K562 (cell line): ENCODE measurements around the gene NKAIN4. TPM values are rescaled to one million over a fixed set of nuclear protein-coding genes. Genes with fewer than 3 reads are reported as not detected.

Source experiments
- C11orf30 ChIP-seq: fragments of 450-650 bp; IDR thresholded peaks from 2 replicates; pipeline ENCODE4 v1.6.1; 2016; ENCODE audit warnings: low read depth, mild to moderate bottlenecking
- CBFA2T3 ChIP-seq: fragments of 450-650 bp; IDR thresholded peaks from 2 replicates; pipeline ENCODE4 v1.6.1; 2017
- ELF2 ChIP-seq: fragments of 250-450 bp; sonication (Bioruptor Pico); IDR thresholded peaks from 2 replicates; pipeline ENCODE4 v1.5.0; 2021; ENCODE audit warnings: mild to moderate bottlenecking
- GATAD2A ChIP-seq: fragments of 450-650 bp; IDR thresholded peaks from 2 replicates; pipeline ENCODE4 v1.6.1; 2017
- ILF3 ChIP-seq: fragments of 450-650 bp; IDR thresholded peaks from 2 replicates; pipeline ENCODE4 v1.6.1; 2018; ENCODE audit warnings: antibody characterized with exemption, mild to moderate bottlenecking, moderate library complexity, borderline replicate concordance
- JUND ChIP-seq, 2 experiments: IDR thresholded peaks; 2 replicates in 1 of 2; 3 replicates in 1 of 2; pipeline ENCODE4 v1.6.1; 2011; ENCODE audit warnings: borderline replicate concordance in 2 of 2, low read depth in 2 of 2, low read length in 2 of 2, improper control_type of control experiment in 1 of 2, missing biosample characterization in 1 of 2, missing genetic modification characterization in 1 of 2, missing genetic modification reagents in 1 of 2
- KDM4B ChIP-seq, 2 experiments: fragments of 450-650 bp in 1 of 2; sonication (generic) in 1 of 2; IDR thresholded peaks; 2 replicates each; pipeline ENCODE4 v1.6.1; 2016 to 2017; ENCODE audit warnings: borderline replicate concordance in 2 of 2, antibody characterized with exemption in 1 of 2, low read depth in 1 of 2, mild to moderate bottlenecking in 1 of 2
- LARP7 ChIP-seq: fragments of 450-650 bp; IDR thresholded peaks from 2 replicates; pipeline ENCODE4 v1.6.1; 2016
- NR2C1 ChIP-seq, 2 experiments: fragments of 450-650 bp; IDR thresholded peaks; 2 replicates each; pipeline ENCODE4 v1.6.1; 2017; ENCODE audit warnings: mild to moderate bottlenecking in 2 of 2, antibody characterized with exemption in 1 of 2, inconsistent platforms in 1 of 2, missing compliant biosample characterization in 1 of 2, missing genetic modification characterization in 1 of 2
- PYGO2 ChIP-seq: fragments of 450-650 bp; IDR thresholded peaks from 2 replicates; pipeline ENCODE4 v1.6.1; 2016; ENCODE audit warnings: mild to moderate bottlenecking, missing genetic modification characterization, moderate library complexity, missing compliant biosample characterization
- RAD21 ChIP-seq, 2 experiments: fragments of 250-450 bp in 1 of 2; fragments of 450-650 bp in 1 of 2; sonication (Bioruptor Pico) in 1 of 2; formaldehyde crosslinking in 1 of 2; IDR thresholded peaks in 1 of 2; conservative IDR thresholded peaks in 1 of 2; 2 replicates each; pipeline versions ENCODE4 v1.4.0 to v1.8.0; 2020 to 2022; ENCODE audit warnings: mild to moderate bottlenecking in 2 of 2, moderate library complexity in 1 of 2
- RAD51 ChIP-seq: fragments of 450-650 bp; IDR thresholded peaks from 2 replicates; pipeline ENCODE4 v1.7.1; 2016; ENCODE audit warnings: low read depth, mild to moderate bottlenecking, borderline replicate concordance
- RBM25 ChIP-seq: fragments of 200-400 bp; formaldehyde crosslinking; IDR thresholded peaks from 2 replicates; pipeline ENCODE4 v1.6.1; 2018; ENCODE audit warnings: low read length, low read depth, moderate library complexity; ENCODE audit not compliant: severe bottlenecking
- SIRT6 ChIP-seq: IDR thresholded peaks from one replicate; pipeline ENCODE4 v1.6.1; 2012; ENCODE audit warnings: low read depth, mild to moderate bottlenecking, control low read depth, inconsistent platforms, low read length, moderate library complexity
- SLC30A9 ChIP-seq: fragments of 250-450 bp; sonication (Bioruptor Pico); IDR thresholded peaks from 2 replicates; pipeline ENCODE4 v1.8.0; 2022; ENCODE audit warnings: mild to moderate bottlenecking, moderate library complexity
- U2AF2 ChIP-seq: fragments of 200-400 bp; formaldehyde crosslinking; optimal IDR thresholded peaks from 2 replicates; pipeline ENCODE3; 2017; ENCODE audit warnings: low read depth, mild to moderate bottlenecking, low read length
- ZNF253 ChIP-seq: fragments of 250-450 bp; sonication (Bioruptor Pico); conservative IDR thresholded peaks from 2 replicates; pipeline ENCODE4 v1.6.1; 2021; ENCODE audit warnings: mild to moderate bottlenecking
- ZSCAN29 ChIP-seq: fragments of 450-650 bp; IDR thresholded peaks from 2 replicates; pipeline ENCODE4 v1.6.1; 2017
- ZSCAN32 ChIP-seq: fragments of 450-650 bp; formaldehyde crosslinking; IDR thresholded peaks from 2 replicates; pipeline ENCODE4 v1.4.0; 2020; ENCODE audit warnings: mild to moderate bottlenecking, moderate library complexity
- polyA plus RNA-seq, 8 experiments: library from polyadenylated mRNA; depleted of rRNA in 4 of 8; stranded (reverse) in 5 of 8; unstranded in 3 of 8; fragments of >200 nt; fragmentation: Nextera tagmentation in 2 of 8; fragmentation: Illumina TruSeq in 1 of 8; extraction: Ambion mirVana in 2 of 8; extraction: Trizol in 1 of 8; gene quantifications; 2 replicates each; pipeline versions ENCODE4 v1.2.1 to v1.2.3, GENCODE V29; 2011 to 2014; ENCODE audit warnings: inconsistent platforms in 1 of 8, missing spikeins in 1 of 8
- total RNA-seq, 7 experiments: library from RNA; depleted of rRNA in 6 of 7; stranded (reverse); fragments of >200 nt in 6 of 7; fragmentation: Illumina TruSeq in 2 of 7; extraction: Trizol in 2 of 7; gene quantifications; 2 replicates each; pipeline versions ENCODE4 v1.2.1 to v1.2.3, GENCODE V29; 2011 to 2021; ENCODE audit warnings: low replicate concordance in 1 of 7
- TF ChIP-seq, protein P1 (sequence below): fragments of 250-450 bp; sonication (Bioruptor Pico); IDR thresholded peaks from 2 replicates; pipeline ENCODE4 v1.5.0; 2020; ENCODE audit warnings: mild to moderate bottlenecking
- TF ChIP-seq, protein P2 (sequence below): fragments of 450-650 bp; IDR thresholded peaks from 2 replicates; pipeline ENCODE4 v1.7.0; 2016; ENCODE audit warnings: borderline replicate concordance
- TF ChIP-seq, protein P3 (sequence below): fragments of 450-650 bp; conservative IDR thresholded peaks from 2 replicates; pipeline ENCODE4 v1.6.1; 2016; ENCODE audit warnings: missing genetic modification characterization, low read depth, mild to moderate bottlenecking, missing compliant biosample characterization, moderate library complexity
- TF ChIP-seq, protein P4 (sequence below), 2 experiments: fragments of 450-650 bp; conservative IDR thresholded peaks; 2 replicates each; pipeline ENCODE4 v1.6.1; 2017; ENCODE audit warnings: mild to moderate bottlenecking in 2 of 2, moderate library complexity in 2 of 2

The NKAIN4 gene
- total and polyA plus RNA-seq, 9 of the 15 experiments (the other 6 are each of a cell fraction or from before 2014, with no cell fraction given) = not detected

DNA sequence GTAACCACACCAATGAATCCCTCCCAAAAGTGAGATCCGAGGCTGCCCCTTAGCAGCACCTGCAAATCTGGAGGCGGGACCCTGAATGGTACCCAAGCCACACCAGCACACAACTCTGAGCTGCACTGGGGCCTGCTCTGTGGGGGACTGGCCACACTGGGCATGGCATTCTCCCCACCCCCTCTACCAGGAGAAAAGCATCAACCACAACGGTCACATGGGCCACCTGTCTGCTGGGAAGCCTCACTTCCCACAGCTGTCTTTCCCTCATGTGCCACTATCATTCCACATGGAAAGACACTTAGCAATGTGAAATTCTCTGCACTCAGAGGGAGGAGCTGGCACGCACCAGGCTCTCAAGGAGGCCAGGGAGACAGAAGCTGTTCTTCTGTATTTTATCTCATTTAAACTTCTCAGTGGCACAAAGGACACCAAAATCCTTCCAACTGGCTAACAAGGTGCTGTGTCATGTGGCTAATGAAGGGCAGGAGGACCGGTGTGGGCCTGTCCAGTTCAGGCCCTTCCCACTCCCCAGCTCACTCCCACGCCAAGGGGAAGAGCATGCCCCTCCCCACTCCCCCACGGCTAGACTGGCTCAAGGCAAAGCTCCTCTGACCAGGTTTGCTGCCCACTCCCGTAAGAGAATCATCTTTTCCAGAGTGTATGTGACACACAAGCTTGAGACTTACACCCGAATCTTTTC, 57.3 kb downstream of the NKAIN4 start (continued):
- TF ChIP-seq U2AF2 = no peak
- no peak for TF ChIP-seq ZSCAN32 (CRISPR knock-in tag)
- TF ChIP-seq RAD51 = no peak
- TF ChIP-seq, protein P1, sequence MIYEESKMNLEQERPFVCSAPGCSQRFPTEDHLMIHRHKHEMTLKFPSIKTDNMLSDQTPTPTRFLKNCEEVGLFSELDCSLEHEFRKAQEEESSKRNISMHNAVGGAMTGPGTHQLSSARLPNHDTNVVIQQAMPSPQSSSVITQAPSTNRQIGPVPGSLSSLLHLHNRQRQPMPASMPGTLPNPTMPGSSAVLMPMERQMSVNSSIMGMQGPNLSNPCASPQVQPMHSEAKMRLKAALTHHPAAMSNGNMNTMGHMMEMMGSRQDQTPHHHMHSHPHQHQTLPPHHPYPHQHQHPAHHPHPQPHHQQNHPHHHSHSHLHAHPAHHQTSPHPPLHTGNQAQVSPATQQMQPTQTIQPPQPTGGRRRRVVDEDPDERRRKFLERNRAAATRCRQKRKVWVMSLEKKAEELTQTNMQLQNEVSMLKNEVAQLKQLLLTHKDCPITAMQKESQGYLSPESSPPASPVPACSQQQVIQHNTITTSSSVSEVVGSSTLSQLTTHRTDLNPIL = no peak
- no peak for TF ChIP-seq GATAD2A
- 0 out of 2 replicates have a peak, but pooled peaks have one; percentile 25 for TF ChIP-seq C11orf30
- TF ChIP-seq CBFA2T3 = no peak
- no peak for TF ChIP-seq PYGO2 (tag)
- TF ChIP-seq JUND (IDR thresholded peaks at IDR 0.05; ENCODE audit: borderline replicate concordance, low read depth, low read length) = no peak
- TF ChIP-seq JUND (tag; IDR thresholded peaks at IDR 0.05; ENCODE audit: borderline replicate concordance, low read depth, low read length) = no peak
- no peak for TF ChIP-seq SIRT6
- no peak for TF ChIP-seq SLC30A9 (CRISPR knock-in tag)
- TF ChIP-seq ZSCAN29 = no peak
- TF ChIP-seq LARP7 = no peak
- TF ChIP-seq ZNF253 (CRISPR knock-in tag) = no peak
- no peak for TF ChIP-seq NR2C1 (IDR thresholded peaks at IDR 0.05)
- no peak for TF ChIP-seq NR2C1 (tag; IDR thresholded peaks at IDR 0.05)
- TF ChIP-seq RAD21 (CRISPR knock-in tag; conservative IDR thresholded peaks at IDR 0.05 in 1 of 2, IDR thresholded peaks at IDR 0.05 in 1 of 2) = no peak
- TF ChIP-seq KDM4B (IDR thresholded peaks at IDR 0.05; ENCODE audit: borderline replicate concordance in 2 of 2, low read depth in 1 of 2) = no peak
- no peak for TF ChIP-seq ILF3
- TF ChIP-seq, protein P2, sequence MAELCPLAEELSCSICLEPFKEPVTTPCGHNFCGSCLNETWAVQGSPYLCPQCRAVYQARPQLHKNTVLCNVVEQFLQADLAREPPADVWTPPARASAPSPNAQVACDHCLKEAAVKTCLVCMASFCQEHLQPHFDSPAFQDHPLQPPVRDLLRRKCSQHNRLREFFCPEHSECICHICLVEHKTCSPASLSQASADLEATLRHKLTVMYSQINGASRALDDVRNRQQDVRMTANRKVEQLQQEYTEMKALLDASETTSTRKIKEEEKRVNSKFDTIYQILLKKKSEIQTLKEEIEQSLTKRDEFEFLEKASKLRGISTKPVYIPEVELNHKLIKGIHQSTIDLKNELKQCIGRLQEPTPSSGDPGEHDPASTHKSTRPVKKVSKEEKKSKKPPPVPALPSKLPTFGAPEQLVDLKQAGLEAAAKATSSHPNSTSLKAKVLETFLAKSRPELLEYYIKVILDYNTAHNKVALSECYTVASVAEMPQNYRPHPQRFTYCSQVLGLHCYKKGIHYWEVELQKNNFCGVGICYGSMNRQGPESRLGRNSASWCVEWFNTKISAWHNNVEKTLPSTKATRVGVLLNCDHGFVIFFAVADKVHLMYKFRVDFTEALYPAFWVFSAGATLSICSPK = no peak
- TF ChIP-seq, protein P3, sequence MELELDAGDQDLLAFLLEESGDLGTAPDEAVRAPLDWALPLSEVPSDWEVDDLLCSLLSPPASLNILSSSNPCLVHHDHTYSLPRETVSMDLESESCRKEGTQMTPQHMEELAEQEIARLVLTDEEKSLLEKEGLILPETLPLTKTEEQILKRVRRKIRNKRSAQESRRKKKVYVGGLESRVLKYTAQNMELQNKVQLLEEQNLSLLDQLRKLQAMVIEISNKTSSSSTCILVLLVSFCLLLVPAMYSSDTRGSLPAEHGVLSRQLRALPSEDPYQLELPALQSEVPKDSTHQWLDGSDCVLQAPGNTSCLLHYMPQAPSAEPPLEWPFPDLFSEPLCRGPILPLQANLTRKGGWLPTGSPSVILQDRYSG (tag) = no peak
- no peak for TF ChIP-seq ELF2 (CRISPR knock-in tag)
- no peak for TF ChIP-seq RBM25
- TF ChIP-seq, protein P4, sequence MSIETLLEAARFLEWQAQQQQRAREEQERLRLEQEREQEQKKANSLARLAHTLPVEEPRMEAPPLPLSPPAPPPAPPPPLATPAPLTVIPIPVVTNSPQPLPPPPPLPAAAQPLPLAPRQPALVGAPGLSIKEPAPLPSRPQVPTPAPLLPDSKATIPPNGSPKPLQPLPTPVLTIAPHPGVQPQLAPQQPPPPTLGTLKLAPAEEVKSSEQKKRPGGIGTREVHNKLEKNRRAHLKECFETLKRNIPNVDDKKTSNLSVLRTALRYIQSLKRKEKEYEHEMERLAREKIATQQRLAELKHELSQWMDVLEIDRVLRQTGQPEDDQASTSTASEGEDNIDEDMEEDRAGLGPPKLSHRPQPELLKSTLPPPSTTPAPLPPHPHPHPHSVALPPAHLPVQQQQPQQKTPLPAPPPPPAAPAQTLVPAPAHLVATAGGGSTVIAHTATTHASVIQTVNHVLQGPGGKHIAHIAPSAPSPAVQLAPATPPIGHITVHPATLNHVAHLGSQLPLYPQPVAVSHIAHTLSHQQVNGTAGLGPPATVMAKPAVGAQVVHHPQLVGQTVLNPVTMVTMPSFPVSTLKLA (conservative IDR thresholded peaks at IDR 0.05) = no peak
